Measurements from ENCODE around the gene TRPM3.

GRCh38 chr9:71146511-71146910 is 25.1 kb upstream of the TRPM3 start:
- no peak for TF ChIP-seq CTCF (IDR thresholded peaks at IDR 0.05)
- TF ChIP-seq POLR2A (IDR thresholded peaks at IDR 0.05) = no peak
- TF ChIP-seq EP300 (IDR thresholded peaks at IDR 0.05) = no peak
